GM12864 (cell line): ENCODE results near the gene FRAT2.
A peak's percentile ranks its signal among the peaks of the same experiment; 100 is the strongest.

Experiments
- DNase-seq: peaks from one replicate; pipeline ENCODE4 v3.0.0-alpha.2; 2011; ENCODE audit warnings: low read depth
- H3K4me3 ChIP-seq: 2 replicates; pipeline ENCODE4 v1.5.1; 2011; ENCODE audit warnings: mild to moderate bottlenecking, low read depth, low read length, control low read depth
- CTCF ChIP-seq: IDR thresholded peaks from 2 replicates; pipeline ENCODE4 v1.5.1; 2011; ENCODE audit warnings: low read depth, mild to moderate bottlenecking, moderate library complexity, low read length, control low read depth, inconsistent platforms; ENCODE audit errors: missing control alignments

FRAT2 gene

DNA sequence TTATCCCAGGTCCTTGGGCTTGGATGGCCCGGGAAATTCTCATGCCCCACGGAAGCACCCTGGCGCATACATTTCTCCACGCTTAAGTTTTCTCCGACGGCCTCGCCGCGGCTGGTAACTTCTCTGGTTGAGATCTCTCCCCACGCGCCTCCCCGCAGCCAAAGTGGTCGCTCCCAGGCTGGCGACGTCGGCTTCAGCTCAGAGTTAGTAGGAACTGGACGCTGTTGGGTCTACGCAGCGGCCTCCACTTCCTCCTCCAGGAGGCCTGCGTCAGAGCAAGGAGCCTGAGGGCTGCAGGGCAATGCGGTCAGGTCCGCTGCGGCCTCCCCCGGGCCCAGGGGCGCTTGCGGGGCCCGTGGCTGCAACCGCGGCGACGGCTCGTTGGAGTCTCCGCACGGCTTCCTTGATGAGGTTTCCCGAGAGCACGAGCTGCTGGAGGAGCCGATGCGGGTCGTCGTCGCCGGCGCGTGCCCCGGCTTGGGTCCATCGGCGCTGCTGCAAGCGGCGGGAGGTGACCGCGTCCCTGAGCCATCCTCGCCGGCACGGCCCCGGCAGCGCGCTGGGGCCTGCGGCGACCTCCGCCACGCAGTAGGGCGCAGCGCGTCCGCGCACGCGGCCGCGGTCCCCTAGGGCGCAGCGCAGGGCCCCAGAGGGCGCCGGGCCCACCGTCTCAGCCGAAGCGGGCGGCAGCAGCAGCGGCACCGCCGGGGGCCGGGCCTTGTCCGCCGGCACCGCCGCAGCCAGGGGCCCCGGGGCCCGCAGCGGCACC lies 744 bp downstream of the FRAT2 start:
- H3K4me3 ChIP-seq, result peak overlapping the region; percentile 89
- TF ChIP-seq CTCF, result no peak
- no peak for DNase-seq

GRCh38 chr10:97333351-97333600 lies 1.3 kb downstream of the FRAT2 start:
- peak; percentile 27 for TF ChIP-seq CTCF
- peak overlapping the region; percentile 89 for H3K4me3 ChIP-seq
- no peak for DNase-seq

- H3K4me3 ChIP-seq, result peak overlapping the region; percentile 89
- no peak for DNase-seq
- no peak for TF ChIP-seq CTCF
Observed at GRCh38 chr10:97332591-97333350, 1.8 kb downstream of the FRAT2 start.

GRCh38 chr10:97331153-97331703 lies 3.3 kb downstream of the FRAT2 start:
- H3K4me3 ChIP-seq, result no peak overlapping the region
- TF ChIP-seq CTCF, result no peak
- no peak for DNase-seq

DNA sequence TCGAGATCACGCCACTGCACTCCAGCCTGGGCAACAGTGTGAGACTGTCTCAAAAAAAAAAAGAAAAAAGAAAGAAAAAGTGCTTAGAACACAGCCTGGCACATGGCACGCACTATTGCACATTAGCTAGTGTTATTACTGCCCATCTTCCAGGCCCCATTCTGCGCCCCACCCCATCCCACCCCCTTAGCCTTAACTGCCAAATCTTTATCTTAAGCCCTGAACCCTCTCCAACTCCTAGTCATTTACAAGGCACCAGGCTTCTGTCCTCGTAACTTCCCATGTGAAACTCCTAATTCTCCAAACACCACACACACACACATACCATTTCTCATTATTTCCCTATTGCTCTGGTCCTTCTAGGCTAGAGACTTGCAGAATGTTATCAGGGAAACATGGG lies 4.8 kb downstream of the FRAT2 start:
- no peak for TF ChIP-seq CTCF
- H3K4me3 ChIP-seq, result no peak overlapping the region

GRCh38 chr10:97328646-97329453 lies 5.7 kb downstream of the FRAT2 start:
- no peak for DNase-seq
- no peak for TF ChIP-seq CTCF
- no peak overlapping the region for H3K4me3 ChIP-seq

More for the DNA sequence above, 4.8 kb downstream of the FRAT2 start:
- no peak for DNase-seq
